SK-N-SH treated with all-trans-retinoic acid at 6 μM for 48 hours (cell line): ENCODE results near the gene HPCAL1.

Experiments
- ATAC-seq: fragments of 200-7000 bp; cut with Tn5 transposase; 3 replicates; pipeline ENCODE4 v1.9.1; 2020; ENCODE audit warnings: mild to moderate bottlenecking, moderate library complexity
- ARNTL ChIP-seq: fragments of 450-650 bp; formaldehyde crosslinking; IDR thresholded peaks from 2 replicates; pipeline ENCODE4 v1.5.0; 2020; ENCODE audit warnings: low read depth, mild to moderate bottlenecking, moderate library complexity, borderline replicate concordance
- BACH2 ChIP-seq: fragments of 250-450 bp; sonication (Bioruptor Pico); IDR thresholded peaks from 2 replicates; pipeline ENCODE4 v1.9.0; 2021; ENCODE audit warnings: mild to moderate bottlenecking, borderline replicate concordance
- CSDC2 ChIP-seq: fragments of 250-450 bp; sonication (Bioruptor Pico); IDR thresholded peaks from 2 replicates; pipeline ENCODE4 v1.5.0; 2020; ENCODE audit warnings: mild to moderate bottlenecking, moderate library complexity
- CSRNP3 ChIP-seq: fragments of 250-450 bp; sonication (Bioruptor Pico); IDR thresholded peaks from 2 replicates; pipeline ENCODE4 v1.5.1; 2021; ENCODE audit warnings: mild to moderate bottlenecking, moderate library complexity
- ESRRG ChIP-seq: fragments of 250-450 bp; sonication (Bioruptor Pico); IDR thresholded peaks from 2 replicates; pipeline ENCODE4 v1.6.1; 2021; ENCODE audit warnings: mild to moderate bottlenecking
- GLIS3 ChIP-seq: fragments of 250-450 bp; sonication (Bioruptor Pico); IDR thresholded peaks from 2 replicates; pipeline ENCODE4 v1.5.0; 2020; ENCODE audit warnings: mild to moderate bottlenecking, moderate library complexity
- ISL1 ChIP-seq: fragments of 250-450 bp; sonication (Bioruptor Pico); IDR thresholded peaks from 2 replicates; pipeline ENCODE4 v2.1.2; 2022; ENCODE audit warnings: mild to moderate bottlenecking, moderate library complexity
- OSR1 ChIP-seq: fragments of 250-450 bp; sonication (Bioruptor Pico); IDR thresholded peaks from 2 replicates; pipeline ENCODE4 v1.8.0; 2022; ENCODE audit warnings: moderate library complexity, mild to moderate bottlenecking, inconsistent platforms
- PATZ1 ChIP-seq: fragments of 250-450 bp; sonication (Bioruptor Pico); IDR thresholded peaks from 2 replicates; pipeline ENCODE4 v1.8.0; 2020; ENCODE audit warnings: mild to moderate bottlenecking, moderate library complexity, borderline replicate concordance
- PPARA ChIP-seq: fragments of 250-450 bp; sonication (Bioruptor Pico); IDR thresholded peaks from 2 replicates; pipeline ENCODE4 v1.5.0; 2020; ENCODE audit warnings: mild to moderate bottlenecking, borderline replicate concordance
- RARB ChIP-seq: fragments of 250-450 bp; sonication (Bioruptor Pico); IDR thresholded peaks from 2 replicates; pipeline ENCODE4 v1.8.0; 2021; ENCODE audit warnings: mild to moderate bottlenecking, moderate library complexity
- SNAI2 ChIP-seq: fragments of 250-450 bp; sonication (Bioruptor Pico); IDR thresholded peaks from 2 replicates; pipeline ENCODE4 v1.5.0; 2020; ENCODE audit warnings: mild to moderate bottlenecking, moderate library complexity
- TCF4 ChIP-seq: fragments of 250-450 bp; sonication (Bioruptor Pico); IDR thresholded peaks from 2 replicates; pipeline ENCODE4 v1.8.0; 2021; ENCODE audit warnings: mild to moderate bottlenecking, moderate library complexity, borderline replicate concordance
- TOX ChIP-seq: fragments of 250-450 bp; sonication (Bioruptor Pico); IDR thresholded peaks from 2 replicates; pipeline ENCODE4 v1.8.0; 2021; ENCODE audit warnings: mild to moderate bottlenecking, moderate library complexity, borderline replicate concordance
- ZFP3 ChIP-seq: fragments of 250-450 bp; sonication (Bioruptor Pico); IDR thresholded peaks from 2 replicates; pipeline ENCODE4 v1.5.0; 2020; ENCODE audit warnings: mild to moderate bottlenecking, moderate library complexity
- ZFP30 ChIP-seq: fragments of 450-650 bp; formaldehyde crosslinking; IDR thresholded peaks from 2 replicates; pipeline ENCODE4 v1.5.0; 2022; ENCODE audit warnings: mild to moderate bottlenecking, moderate library complexity
- ZNF565 ChIP-seq: fragments of 450-650 bp; formaldehyde crosslinking; conservative IDR thresholded peaks from 2 replicates; pipeline ENCODE4 v1.5.0; 2020; ENCODE audit warnings: low read depth, mild to moderate bottlenecking, moderate library complexity
- ZNF70 ChIP-seq: fragments of 450-650 bp; formaldehyde crosslinking; IDR thresholded peaks from 2 replicates; pipeline ENCODE4 v1.5.0; 2020; ENCODE audit warnings: mild to moderate bottlenecking, moderate library complexity
- ZNF8 ChIP-seq: fragments of 450-650 bp; formaldehyde crosslinking; IDR thresholded peaks from 2 replicates; pipeline ENCODE4 v1.5.0; 2020; ENCODE audit warnings: mild to moderate bottlenecking, moderate library complexity
- TF ChIP-seq, protein P1 (sequence below): fragments of 250-450 bp; sonication (Bioruptor Pico); IDR thresholded peaks from 2 replicates; pipeline ENCODE4 v1.5.1; 2020; ENCODE audit warnings: low read depth, mild to moderate bottlenecking, moderate library complexity
- TF ChIP-seq, protein P2 (sequence below): fragments of 250-450 bp; sonication (Bioruptor Pico); IDR thresholded peaks from 2 replicates; pipeline ENCODE4 v1.5.0; 2020; ENCODE audit warnings: mild to moderate bottlenecking, moderate library complexity
- TF ChIP-seq, protein P3 (sequence below): fragments of 250-450 bp; sonication (Bioruptor Pico); IDR thresholded peaks from 2 replicates; pipeline ENCODE4 v1.8.0; 2021; ENCODE audit warnings: low read depth, mild to moderate bottlenecking, moderate library complexity, borderline replicate concordance

Gene HPCAL1

DNA sequence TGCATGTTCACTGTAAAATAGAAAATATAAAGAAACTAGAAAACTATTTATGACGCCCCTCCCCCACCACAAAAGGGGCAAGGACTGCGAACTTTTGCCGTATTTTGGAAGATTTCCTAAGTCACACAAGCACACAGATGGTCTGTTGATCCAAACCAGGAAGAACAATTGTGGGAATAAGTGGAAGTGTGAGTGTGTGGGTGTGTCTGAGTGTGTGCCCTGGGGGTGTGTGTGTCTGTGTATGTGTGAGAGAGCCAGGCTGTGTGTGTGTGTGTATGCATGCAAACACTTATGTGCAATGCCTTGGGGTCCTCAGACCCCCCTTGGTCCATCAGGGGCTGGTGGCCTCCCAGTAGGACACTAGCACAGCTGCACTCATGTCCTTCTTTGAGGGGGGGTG is 43.1 kb downstream of the HPCAL1 start:
- no peak for ATAC-seq
- TF ChIP-seq ZNF565 (CRISPR knock-in tag) = no peak

GRCh38 chr2:10346929-10347561 is 44.3 kb downstream of the HPCAL1 start:
- ATAC-seq = no peak
- TF ChIP-seq ESRRG (CRISPR knock-in tag) (no peak), ZNF565 (CRISPR knock-in tag) (no peak), BACH2 (CRISPR knock-in tag) (no peak), ZFP3 (CRISPR knock-in tag) (no peak), ZNF8 (no peak), RARB (CRISPR knock-in tag) (no peak), TOX (CRISPR knock-in tag) (no peak), PATZ1 (CRISPR knock-in tag) (no peak)
- TF ChIP-seq, protein P1, sequence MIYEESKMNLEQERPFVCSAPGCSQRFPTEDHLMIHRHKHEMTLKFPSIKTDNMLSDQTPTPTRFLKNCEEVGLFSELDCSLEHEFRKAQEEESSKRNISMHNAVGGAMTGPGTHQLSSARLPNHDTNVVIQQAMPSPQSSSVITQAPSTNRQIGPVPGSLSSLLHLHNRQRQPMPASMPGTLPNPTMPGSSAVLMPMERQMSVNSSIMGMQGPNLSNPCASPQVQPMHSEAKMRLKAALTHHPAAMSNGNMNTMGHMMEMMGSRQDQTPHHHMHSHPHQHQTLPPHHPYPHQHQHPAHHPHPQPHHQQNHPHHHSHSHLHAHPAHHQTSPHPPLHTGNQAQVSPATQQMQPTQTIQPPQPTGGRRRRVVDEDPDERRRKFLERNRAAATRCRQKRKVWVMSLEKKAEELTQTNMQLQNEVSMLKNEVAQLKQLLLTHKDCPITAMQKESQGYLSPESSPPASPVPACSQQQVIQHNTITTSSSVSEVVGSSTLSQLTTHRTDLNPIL (CRISPR knock-in tag) = no peak

DNA sequence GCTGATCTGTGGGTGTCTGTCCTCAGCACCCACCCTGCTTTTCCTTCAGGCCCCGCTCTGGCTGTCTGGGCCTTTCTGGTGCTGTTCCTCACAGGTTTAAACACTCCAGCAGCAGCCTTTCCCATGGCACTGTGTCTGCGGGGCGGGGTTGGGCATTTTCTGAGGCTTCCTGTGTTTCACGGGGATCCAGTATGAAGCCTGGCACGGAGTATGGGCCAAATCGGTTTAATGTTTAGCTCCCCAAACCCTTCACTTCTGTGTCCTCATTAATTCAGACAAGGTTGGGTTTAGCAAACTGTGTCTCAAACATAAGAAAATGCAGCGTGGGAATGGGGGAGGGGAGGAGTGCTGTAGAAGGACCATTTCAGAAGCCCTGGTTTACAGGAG is 44.9 kb downstream of the HPCAL1 start:
- TF ChIP-seq ISL1 (CRISPR knock-in tag) (no peak), CSDC2 (CRISPR knock-in tag) (no peak), GLIS3 (CRISPR knock-in tag) (no peak), ARNTL (CRISPR knock-in tag) (no peak), PPARA (no peak), ZFP3 (CRISPR knock-in tag) (no peak), OSR1 (no peak), TCF4 (no peak), TOX (CRISPR knock-in tag) (no peak), ESRRG (CRISPR knock-in tag) (no peak)
- TF ChIP-seq, protein P2, sequence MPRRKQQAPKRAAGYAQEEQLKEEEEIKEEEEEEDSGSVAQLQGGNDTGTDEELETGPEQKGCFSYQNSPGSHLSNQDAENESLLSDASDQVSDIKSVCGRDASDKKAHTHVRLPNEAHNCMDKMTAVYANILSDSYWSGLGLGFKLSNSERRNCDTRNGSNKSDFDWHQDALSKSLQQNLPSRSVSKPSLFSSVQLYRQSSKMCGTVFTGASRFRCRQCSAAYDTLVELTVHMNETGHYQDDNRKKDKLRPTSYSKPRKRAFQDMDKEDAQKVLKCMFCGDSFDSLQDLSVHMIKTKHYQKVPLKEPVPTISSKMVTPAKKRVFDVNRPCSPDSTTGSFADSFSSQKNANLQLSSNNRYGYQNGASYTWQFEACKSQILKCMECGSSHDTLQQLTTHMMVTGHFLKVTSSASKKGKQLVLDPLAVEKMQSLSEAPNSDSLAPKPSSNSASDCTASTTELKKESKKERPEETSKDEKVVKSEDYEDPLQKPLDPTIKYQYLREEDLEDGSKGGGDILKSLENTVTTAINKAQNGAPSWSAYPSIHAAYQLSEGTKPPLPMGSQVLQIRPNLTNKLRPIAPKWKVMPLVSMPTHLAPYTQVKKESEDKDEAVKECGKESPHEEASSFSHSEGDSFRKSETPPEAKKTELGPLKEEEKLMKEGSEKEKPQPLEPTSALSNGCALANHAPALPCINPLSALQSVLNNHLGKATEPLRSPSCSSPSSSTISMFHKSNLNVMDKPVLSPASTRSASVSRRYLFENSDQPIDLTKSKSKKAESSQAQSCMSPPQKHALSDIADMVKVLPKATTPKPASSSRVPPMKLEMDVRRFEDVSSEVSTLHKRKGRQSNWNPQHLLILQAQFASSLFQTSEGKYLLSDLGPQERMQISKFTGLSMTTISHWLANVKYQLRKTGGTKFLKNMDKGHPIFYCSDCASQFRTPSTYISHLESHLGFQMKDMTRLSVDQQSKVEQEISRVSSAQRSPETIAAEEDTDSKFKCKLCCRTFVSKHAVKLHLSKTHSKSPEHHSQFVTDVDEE = no peak
- TF ChIP-seq, protein P3, sequence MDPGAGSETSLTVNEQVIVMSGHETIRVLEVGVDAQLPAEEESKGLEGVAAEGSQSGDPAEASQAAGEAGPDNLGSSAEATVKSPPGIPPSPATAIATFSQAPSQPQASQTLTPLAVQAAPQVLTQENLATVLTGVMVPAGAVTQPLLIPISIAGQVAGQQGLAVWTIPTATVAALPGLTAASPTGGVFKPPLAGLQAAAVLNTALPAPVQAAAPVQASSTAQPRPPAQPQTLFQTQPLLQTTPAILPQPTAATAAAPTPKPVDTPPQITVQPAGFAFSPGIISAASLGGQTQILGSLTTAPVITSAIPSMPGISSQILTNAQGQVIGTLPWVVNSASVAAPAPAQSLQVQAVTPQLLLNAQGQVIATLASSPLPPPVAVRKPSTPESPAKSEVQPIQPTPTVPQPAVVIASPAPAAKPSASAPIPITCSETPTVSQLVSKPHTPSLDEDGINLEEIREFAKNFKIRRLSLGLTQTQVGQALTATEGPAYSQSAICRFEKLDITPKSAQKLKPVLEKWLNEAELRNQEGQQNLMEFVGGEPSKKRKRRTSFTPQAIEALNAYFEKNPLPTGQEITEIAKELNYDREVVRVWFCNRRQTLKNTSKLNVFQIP (CRISPR knock-in tag) = no peak
- ATAC-seq = no peak

- TF ChIP-seq ZFP30 (CRISPR knock-in tag) (no peak), TOX (CRISPR knock-in tag) (no peak), SNAI2 (CRISPR knock-in tag) (no peak), ZFP3 (CRISPR knock-in tag) (no peak), ZNF70 (no peak), BACH2 (CRISPR knock-in tag) (no peak), GLIS3 (CRISPR knock-in tag) (no peak), RARB (CRISPR knock-in tag) (no peak), CSRNP3 (CRISPR knock-in tag) (no peak)
- TF ChIP-seq, protein P1 (CRISPR knock-in tag) = no peak
- ATAC-seq = no peak
These were observed 46.2 kb downstream of the HPCAL1 start for GRCh38 chr2:10348891-10349290.
